ENCODE measurements around the gene ZDHHC23. TPM values are rescaled to one million over a fixed set of nuclear protein-coding genes. Genes with fewer than 3 reads are reported as not detected.

The ZDHHC23 gene
- polyA plus RNA-seq, 1 of the 3 experiments (the other 2 are of a cell fraction): 3.7 TPM

DNA sequence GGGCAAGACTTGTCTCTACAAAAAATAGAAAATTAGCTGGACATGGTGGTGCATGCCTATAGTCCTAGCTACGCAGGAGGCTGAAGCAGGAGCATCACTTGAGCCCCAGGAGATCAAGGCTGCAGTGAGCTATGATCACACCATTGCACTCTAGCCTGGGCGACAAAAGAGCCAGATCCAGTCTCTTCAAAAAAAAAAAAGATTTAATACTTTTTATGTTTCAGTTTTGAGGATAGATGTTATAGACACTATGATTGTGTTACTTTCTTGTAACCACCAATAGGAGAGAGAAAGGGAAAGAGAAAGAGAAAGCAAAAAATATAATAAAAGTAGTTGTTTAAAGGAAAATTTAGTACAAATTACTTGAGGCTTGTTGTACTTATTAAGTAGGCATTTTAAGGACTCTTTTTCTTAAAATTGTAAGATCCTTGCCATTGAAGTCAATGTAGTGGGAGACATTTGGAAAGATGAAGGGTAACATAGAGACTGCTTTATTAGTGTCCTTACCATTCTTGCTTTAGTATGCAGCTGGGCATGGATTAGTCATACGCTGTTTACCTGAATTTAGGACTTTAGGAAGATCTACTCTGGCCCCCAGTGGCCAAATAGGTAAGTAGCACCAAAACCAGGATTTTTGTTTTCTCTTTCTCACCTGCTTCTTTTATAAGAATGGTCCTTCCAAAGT lies 35.1 kb upstream of the ZDHHC23 start:
- H2AFZ ChIP-seq (ENCODE audit: low read depth): no peak overlapping the region
- H3K36me3 ChIP-seq (replicated peaks in 1 of 2; ENCODE audit: control insufficient read depth in 1 of 2, insufficient read depth in 2 of 2, low read length in 1 of 2): no peaks in the 10 kb centered on the region
- no peak overlapping the region for H3K4me2 ChIP-seq
- no peak overlapping the region for H3K27ac ChIP-seq (ENCODE audit: low read depth in 2 of 2, low read length in 1 of 2)
- TF ChIP-seq, protein P1, sequence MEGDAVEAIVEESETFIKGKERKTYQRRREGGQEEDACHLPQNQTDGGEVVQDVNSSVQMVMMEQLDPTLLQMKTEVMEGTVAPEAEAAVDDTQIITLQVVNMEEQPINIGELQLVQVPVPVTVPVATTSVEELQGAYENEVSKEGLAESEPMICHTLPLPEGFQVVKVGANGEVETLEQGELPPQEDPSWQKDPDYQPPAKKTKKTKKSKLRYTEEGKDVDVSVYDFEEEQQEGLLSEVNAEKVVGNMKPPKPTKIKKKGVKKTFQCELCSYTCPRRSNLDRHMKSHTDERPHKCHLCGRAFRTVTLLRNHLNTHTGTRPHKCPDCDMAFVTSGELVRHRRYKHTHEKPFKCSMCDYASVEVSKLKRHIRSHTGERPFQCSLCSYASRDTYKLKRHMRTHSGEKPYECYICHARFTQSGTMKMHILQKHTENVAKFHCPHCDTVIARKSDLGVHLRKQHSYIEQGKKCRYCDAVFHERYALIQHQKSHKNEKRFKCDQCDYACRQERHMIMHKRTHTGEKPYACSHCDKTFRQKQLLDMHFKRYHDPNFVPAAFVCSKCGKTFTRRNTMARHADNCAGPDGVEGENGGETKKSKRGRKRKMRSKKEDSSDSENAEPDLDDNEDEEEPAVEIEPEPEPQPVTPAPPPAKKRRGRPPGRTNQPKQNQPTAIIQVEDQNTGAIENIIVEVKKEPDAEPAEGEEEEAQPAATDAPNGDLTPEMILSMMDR (IDR thresholded peaks at IDR 0.05): peak; percentile 68
- TF ChIP-seq SIN3A (IDR thresholded peaks at IDR 0.05; ENCODE audit: borderline replicate concordance, low read depth, low read length): no peak
- peak; percentile 69 for TF ChIP-seq SMC3 (IDR thresholded peaks at IDR 0.05; ENCODE audit: low read depth, low read length)
- TF ChIP-seq FOSL2 (IDR thresholded peaks at IDR 0.05; ENCODE audit: borderline replicate concordance, low read depth): peak; percentile 64
- TF ChIP-seq TCF12 (IDR thresholded peaks at IDR 0.05): no peak
- TF ChIP-seq RAD21 (IDR thresholded peaks at IDR 0.05; ENCODE audit: low read length): peak; percentile 80
- ChIA-PET CTCF (interaction anchor here (0.5 to 3.3 kb wide), 22 partner anchors 9 to 186 kb away, joined by 3 to 27 read pairs (median 4); partner anchors contain the start of gene GRAMD1C), POLR2A (no interaction called here)
- no peaks in the 10 kb centered on the region for H3K79me2 ChIP-seq (ENCODE audit: insufficient read depth)
- peaks cover 0 to 4% of the 10 kb centered on the region in 2 experiments; a peak in 1 of 4 replicates for H3K4me1 ChIP-seq (ENCODE audit: control insufficient read depth in 1 of 2, insufficient read depth in 2 of 2, low read depth in 1 of 2, low read length in 1 of 2)
- no peaks in the 10 kb centered on the region for H3K27me3 ChIP-seq (ENCODE audit: insufficient read depth)
- peaks cover 8% of the 10 kb centered on the region for H3F3A ChIP-seq (replicated peaks; ENCODE audit: insufficient read depth)
- no peaks in the 10 kb centered on the region for H3K9me3 ChIP-seq
- H3K4me3 ChIP-seq (ENCODE audit: low read depth in 2 of 2, low read length in 1 of 2): no peak overlapping the region
- H4K20me1 ChIP-seq (ENCODE audit: insufficient read depth): no peaks in the 10 kb centered on the region
- H3K9ac ChIP-seq: no peak overlapping the region
- peak; percentile 40 for DNase-seq
- WGBS (ENCODE audit: low lambda C conversion rate): 64% methylated on average over 3 of the region's 3 CpGs
- H3K9me2 ChIP-seq: no peaks in the 10 kb centered on the region

DNA sequence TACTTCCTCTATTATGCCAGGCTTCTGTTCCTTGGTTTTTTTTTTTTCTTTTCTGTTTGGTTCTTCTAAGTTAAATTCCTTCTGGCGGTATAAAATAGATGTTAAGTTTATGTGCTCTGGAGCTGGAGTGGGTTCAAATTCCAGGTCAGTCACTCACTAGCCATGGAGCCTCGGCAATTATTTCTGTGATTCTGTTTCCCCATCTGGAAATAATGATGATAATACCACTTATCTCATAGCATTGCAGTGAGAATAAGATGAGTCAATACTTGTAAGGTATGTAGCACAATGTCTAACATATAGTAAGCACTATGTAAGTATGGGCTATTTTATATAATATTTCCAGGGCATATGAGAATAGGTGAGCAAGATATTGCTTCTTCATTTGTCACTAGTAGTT lies 33.2 kb upstream of the ZDHHC23 start:
- Histone ChIP-seq H3K4me3 (ENCODE audit: low read depth in 2 of 2, low read length in 1 of 2) (no peak overlapping the region), H3K27ac (ENCODE audit: low read depth in 2 of 2, low read length in 1 of 2) (peak overlapping the region; percentile 12 to 74; a peak in 3 of 4 replicates), H3K4me1 (ENCODE audit: control insufficient read depth in 1 of 2, insufficient read depth in 2 of 2, low read depth in 1 of 2, low read length in 1 of 2) (peaks cover 0 to 4% of the 10 kb centered on the region in 2 experiments; a peak in 1 of 4 replicates), H3K36me3 (replicated peaks in 1 of 2; ENCODE audit: control insufficient read depth in 1 of 2, insufficient read depth in 2 of 2, low read length in 1 of 2) (no peaks in the 10 kb centered on the region), H3K9ac (no peak overlapping the region; the same call in 1 of the 2 replicates), H3F3A (replicated peaks; ENCODE audit: insufficient read depth) (peaks cover 8% of the 10 kb centered on the region), H3K79me2 (ENCODE audit: insufficient read depth) (no peaks in the 10 kb centered on the region), H3K4me2 (peak overlapping the region; percentile 4; the same call in 1 of the 2 replicates), H4K20me1 (ENCODE audit: insufficient read depth) (no peaks in the 10 kb centered on the region), H3K9me3 (no peaks in the 10 kb centered on the region), H2AFZ (ENCODE audit: low read depth) (peak overlapping the region; percentile 78), H3K9me2 (no peaks in the 10 kb centered on the region), H3K27me3 (ENCODE audit: insufficient read depth) (no peaks in the 10 kb centered on the region)
- POLR2A ChIA-PET: no interaction called here
- 7% methylated on average over 2 of the region's 2 CpGs for WGBS (ENCODE audit: low lambda C conversion rate)
- CTCF ChIA-PET: interaction anchor here (1.0 to 3.3 kb wide), 5 partner anchors 9 to 179 kb away, joined by 3 to 27 read pairs (median 8); no protein-coding TSS in a partner anchor
- no peak for DNase-seq
- TF ChIP-seq REST (IDR thresholded peaks at IDR 0.05; ENCODE audit: low read depth, low read length) (no peak), MAX (IDR thresholded peaks at IDR 0.05; ENCODE audit: low read depth) (no peak), PBX3 (IDR thresholded peaks at IDR 0.05) (peak; percentile 23), FOXJ3 (CRISPR knock-in tag; IDR thresholded peaks at IDR 0.05) (no peak), RAD21 (IDR thresholded peaks at IDR 0.05; ENCODE audit: low read length) (no peak), IRF3 (IDR thresholded peaks at IDR 0.05; ENCODE audit: low read depth, low read length) (no peak), MXI1 (IDR thresholded peaks at IDR 0.05; ENCODE audit: low read depth, low read length) (no peak), GATA2 (CRISPR knock-in tag; IDR thresholded peaks at IDR 0.05) (no peak), POLR2AphosphoS5 (IDR thresholded peaks at IDR 0.05; ENCODE audit: low read depth, low read length) (peak; percentile 32; the same call in 1 of the 2 replicates), RCOR1 (IDR thresholded peaks at IDR 0.05; ENCODE audit: low read length) (no peak)
- TF ChIP-seq, protein P1 (IDR thresholded peaks at IDR 0.05): no peak

Data from SK-N-SH (cell line).